GM18873 (cell line): ENCODE data around the gene HNRNPK.

Experiments
- ATAC-seq: cut with Tn5 transposase; IDR thresholded peaks from one replicate; pipeline ENCODE4 v1.9.1; 2021; ENCODE audit warnings: mild to moderate bottlenecking, moderate library complexity, moderate number of reproducible peaks; ENCODE audit not compliant: unreplicated experiment, low FRiP score

HNRNPK gene

DNA sequence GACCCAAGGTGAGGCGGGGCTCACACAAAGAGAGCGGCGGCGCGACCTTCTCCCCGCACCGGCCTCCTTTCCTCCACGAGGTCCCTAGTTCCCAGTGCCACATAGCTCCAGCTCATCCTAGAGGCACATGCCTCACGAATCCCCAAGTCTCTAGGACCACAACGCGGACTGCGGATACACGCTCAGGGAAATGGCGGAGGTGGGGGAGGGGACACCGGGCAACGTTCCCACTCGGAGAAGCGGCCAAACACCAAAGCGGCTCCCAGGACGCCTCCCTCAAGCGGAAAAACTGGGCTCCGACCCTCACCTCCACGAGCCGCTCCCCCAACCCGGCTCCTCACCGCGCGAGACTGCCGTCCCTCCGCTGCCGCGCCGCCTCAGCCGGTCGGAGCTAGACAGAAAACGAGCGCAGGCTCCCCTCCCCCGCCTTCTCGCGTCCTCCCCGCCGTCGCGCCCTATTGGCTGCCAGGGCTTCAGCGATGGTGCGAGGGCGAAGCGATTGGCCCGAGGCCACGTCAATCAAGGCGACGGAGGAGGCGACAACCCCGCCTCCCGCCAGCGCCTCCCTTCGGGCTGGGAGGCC, at the start of gene HNRNPK:
Gene HNRNPK, minus strand, starts transcription at position 404 of the 583 bp plus-strand sequence. CDS start 1,963 bp downstream, outside the sequence.
- ATAC-seq, result peak; percentile 83

DNA sequence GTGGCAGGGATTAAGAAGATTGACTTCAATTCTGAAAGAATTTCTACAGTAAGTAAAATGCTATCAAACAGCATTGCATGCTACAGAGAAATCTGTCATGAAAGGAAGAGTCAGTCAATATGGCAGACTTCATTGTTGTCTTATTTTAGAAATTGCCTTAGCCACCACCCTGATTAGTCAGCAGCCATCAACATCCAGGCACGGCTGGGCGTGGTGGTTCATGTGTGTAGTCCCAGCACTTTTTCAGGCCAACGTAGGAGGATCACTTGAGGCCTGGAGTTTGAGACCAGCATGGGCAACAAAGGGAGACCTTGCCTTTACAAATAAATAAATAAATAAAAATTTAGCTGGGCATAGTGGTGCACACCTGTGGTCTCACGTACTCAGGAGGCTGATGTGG, 47.2 kb upstream of the HNRNPK start:
- ATAC-seq, result no peak

DNA sequence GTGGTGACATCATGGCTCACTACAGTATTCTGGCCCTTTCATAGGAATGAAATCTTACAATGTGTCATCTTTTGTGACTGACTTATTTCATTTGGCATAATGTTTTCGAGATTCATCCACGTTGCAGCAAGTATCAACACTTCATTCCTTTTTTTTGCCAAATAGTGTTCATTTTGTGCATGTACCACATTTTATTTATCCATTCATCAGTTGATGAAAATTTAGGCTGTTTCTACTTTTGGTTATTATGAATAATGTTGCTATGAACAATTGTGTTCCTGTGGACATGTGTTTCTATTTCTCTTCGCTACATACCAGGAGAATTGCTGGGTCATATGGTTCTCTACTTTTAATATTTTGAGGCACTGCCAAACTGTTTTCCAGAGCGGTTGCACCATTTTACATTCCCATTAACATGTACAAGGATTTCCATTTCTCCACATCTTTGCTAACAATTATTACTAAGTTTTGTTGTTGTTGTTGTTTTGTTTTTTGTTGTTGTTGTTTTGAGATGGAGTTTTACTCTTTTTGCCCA, 44.1 kb upstream of the HNRNPK start:
- no peak for ATAC-seq

DNA sequence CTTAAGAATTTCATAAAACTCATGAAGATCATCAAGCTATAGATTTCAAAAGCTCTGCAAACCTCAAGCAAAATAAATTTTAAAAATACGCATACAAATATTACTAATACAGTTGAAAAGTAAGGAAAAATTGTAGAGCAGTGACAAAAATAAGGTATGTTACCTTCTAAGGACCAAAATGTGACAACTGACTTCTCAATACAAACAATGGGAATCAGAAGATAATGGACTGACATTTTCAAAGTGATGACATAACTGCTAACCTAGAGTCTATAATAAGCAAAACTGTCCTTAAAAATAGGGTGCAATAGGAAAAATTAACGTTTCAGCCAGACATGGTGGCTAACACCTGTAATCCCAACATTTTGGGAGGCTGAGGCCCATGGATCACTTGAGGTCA, 27.6 kb upstream of the HNRNPK start:
- ATAC-seq, result no peak

DNA sequence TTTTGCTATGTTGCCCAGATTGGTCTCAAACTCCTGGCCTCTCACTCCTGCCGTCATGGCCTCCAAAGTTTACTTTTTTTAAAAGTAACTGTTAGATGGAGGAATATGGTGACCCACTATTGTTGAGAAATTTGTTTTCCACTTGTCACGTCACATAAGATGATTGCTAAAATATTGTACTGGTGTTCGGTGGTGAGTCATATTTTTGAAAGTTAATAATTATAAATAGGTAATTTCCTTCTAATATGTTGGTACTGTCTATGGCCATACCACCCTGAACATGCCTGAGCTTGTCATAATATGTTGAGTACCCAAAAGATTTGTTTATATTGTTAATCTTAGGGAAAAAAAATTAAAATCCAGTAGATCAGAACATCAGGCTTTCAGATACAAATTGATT, 23.2 kb upstream of the HNRNPK start:
- no peak for ATAC-seq

DNA sequence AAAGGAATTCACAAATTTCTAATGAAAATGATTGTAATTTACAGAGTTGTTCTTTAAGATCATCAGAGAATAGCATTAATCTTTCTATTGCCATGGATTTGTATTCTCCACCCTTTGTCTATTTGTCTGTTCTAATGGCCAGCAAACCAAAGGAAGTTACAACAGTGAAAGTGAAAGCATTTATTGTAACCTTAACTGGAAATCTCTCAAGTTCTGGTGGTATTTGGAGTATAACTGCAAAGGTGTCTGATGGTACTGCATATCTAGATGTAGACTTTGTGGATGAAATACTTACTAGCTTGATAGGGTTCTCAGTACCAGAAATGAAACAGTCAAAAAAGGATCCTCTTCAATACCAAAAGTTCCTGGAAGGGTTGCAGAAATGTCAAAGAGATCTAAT, 22.3 kb upstream of the HNRNPK start:
- no peak for ATAC-seq

DNA sequence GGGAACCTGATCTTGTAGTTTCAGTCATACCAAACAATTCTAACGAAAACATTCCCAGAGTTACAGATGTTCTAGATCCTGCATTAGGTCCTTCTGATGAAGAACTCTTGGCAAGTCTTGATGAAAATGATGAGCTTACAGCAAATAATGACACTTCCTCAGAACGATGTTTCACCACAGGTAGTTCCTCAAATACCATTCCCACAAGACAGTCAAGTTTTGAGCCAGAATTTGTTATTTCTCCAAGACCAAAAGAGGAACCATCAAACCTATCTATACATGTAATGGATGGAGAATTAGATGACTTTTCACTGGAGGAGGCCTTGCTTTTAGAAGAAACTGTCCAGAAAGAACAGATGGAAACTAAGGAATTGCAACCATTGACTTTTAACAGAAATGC, 21.6 kb upstream of the HNRNPK start:
- no peak for ATAC-seq

DNA sequence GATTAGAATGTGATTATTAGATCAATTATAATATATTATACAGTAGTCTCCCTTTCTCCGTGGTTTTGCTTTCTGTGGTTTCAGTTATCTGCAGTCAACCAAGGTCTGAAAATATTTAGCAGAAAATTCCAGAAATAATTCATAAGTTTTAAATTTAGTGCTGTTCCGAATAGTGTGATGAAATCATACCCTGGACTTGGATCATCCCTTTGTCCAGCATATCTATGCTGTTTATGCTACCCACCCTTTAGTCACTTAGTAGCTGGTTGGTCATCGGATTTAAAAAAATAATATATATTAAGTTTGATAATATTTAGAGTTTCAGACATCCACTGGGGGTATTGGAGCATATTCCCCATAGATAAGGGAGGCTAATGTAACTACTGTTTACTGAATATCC, 20.2 kb upstream of the HNRNPK start:
- ATAC-seq, result no peak

DNA sequence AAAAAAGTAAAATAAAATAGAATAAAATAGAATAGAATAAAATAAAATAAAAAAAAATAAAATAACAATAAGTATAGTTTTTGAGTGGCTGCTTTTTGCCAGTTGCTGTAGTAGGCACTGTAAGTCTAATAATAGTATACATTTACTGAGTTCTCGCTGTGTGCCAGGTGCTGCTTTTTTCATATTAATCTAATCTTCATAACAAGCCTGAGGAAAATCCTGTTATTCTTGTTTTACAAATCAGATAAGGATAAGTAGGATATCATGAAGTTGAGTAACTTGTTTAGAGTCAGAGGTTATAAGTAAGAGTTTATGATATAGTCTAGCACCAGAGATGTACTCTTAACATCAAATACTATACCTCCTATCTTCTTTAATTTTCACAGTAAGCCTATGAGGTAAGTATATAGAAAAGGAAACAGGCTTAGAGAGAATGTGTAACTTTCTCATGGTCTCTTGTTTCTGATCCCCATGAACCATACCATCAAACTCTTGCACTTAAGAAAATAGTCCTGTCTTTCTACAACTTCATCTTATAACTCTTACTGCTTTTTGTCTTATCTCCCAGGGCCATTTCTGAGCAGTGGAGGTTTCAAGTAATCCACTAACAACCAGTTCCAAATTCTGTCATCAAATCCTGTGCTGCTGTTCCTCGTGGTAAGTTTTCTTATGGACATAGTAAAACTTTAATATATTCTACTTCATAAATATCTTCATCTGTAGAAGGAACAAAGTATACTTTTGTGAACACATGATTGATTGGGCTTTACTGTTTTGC, 19.3 kb upstream of the HNRNPK start:
- ATAC-seq, result no peak

DNA sequence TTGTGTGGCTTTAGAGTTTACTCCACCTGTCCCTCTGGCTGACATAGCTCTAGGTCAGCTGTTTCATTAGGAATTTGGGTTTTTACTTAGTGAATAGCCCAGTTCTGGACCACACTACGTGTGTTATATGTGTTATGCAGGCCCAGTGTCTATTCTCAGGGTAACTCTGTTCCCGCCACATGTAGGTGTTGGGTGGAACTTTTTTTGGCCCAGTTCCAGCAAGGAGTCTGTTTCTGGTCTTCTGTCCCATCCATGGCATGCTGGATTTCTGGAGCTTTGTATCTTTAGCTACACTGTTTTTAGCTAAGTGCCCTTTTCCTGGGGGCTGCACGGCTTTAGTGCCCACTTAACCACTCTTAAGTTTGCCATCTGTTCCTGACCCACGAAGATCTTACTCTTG, 16.1 kb upstream of the HNRNPK start:
- no peak for ATAC-seq

DNA sequence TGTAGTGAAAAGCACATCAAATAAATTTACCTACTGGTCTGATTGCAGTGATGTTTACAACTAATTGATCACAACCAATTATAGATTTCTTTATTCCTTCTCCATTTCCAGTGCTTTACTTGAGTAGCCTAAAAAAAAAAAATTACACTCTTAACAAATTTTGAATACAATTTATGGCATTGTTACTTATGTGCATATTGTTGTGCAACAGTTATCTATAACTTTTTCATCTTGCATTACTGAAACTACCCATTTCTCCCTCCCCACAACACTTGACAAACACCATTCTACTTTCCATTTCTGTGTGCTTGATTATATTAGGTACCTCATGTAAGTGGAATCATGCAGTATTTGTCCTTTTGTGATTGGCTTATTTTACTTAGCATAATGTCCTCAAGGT, 12.9 kb upstream of the HNRNPK start:
- ATAC-seq, result no peak

DNA sequence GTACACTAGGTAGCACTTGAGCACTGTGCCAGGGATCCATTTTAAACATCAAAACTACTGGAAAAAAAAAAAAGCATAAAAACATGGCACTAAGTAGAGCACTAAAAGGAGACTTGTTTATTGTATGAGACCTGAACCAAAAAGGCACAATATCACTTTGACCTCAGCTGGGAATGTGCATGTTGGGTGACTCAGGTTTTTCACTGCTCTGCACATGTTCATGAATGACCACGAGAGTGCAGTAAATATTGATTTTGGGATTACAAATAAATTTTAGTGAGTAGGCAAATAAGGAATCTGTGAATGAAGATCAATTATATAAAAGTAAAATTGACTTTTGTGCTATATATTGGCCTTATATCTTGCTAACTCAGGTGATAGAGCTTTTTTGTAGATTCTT, 12.4 kb upstream of the HNRNPK start:
- ATAC-seq, result no peak

DNA sequence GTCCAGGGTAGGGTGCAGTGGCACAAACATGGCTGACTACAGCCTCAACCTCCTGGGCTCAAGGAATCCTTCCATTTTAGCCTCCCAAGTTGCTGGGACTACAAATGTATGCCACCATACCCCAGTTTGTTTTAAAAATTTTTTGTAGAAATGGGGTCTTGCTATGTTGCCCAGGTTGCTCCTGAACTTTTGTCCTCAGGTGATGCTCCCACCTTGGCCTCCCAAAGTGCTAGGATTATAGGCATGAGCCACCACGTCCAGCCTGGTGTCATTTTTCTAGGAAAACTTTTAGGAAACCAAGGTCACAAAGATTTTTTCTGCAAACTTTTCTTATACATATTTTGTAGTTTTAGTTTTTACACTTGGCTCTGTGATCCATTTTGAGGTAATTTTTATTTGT, 11.3 kb upstream of the HNRNPK start:
- no peak for ATAC-seq

DNA sequence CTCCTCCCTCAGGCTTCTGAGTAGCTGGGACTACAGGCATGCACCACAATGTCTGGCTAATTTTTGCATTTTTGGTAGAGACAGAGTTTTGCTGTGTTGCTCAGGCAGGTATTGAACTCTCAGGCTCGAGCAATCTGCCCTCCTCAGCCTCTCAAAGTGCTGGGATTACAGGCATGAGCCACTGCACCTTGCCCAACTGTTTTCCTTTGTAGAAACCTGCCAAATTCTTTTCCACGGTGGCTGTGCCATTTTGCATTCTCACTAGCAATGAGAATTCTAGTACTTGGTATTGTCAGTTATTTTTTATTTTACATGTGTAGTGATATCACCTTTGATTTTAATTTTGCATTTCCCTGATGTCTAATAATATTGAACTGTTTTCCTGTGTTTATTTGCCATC, 8.4 kb upstream of the HNRNPK start:
- ATAC-seq, result no peak

DNA sequence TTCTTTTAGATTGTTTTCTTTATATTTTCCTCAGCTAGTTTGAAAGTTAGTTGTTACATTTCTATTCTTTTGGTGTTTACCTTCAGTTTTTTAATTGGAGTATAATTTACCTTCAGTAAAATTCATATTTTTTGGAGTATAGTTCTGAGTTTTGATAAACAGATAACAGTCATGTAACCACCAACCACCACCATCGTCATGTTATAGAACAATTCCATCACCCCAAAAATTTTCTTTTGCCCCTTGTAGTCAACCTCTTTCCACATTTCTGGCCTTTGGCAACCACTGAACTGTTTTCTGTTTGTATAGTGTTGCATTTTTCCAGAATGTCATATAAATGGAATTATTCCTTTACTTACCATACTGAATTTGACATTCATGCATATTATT, 7.4 kb upstream of the HNRNPK start:
- no peak for ATAC-seq

DNA sequence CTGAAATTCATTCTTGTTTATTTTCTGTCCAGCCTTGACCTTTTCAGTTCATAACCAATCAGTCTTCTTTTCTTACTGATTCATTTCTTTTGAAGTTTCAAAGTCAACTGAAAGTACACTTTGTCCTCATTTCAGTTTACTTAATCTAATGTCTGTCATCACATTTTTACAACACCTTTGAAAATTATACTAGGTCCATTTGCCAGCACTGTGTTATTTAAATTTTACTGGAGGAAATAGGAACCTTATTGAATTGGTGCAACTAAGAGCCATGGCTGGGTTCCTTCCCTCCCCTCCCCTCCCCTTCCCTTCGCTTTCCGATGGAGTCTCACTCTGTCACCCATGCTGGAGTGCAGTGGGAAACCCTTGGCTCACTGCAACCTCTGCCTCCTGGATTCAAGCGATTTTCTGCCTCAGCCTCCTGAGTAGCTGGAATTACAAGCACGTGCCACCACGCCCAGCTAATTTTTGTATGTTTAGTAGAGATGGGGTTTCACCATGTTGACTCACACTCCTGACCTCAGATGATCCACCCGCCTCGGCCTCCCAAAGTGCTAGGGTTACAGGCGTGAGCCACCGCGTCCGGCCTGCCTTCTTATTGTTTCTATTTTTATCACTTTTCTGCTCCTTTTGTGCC, 6.9 kb upstream of the HNRNPK start:
- ATAC-seq, result no peak

DNA sequence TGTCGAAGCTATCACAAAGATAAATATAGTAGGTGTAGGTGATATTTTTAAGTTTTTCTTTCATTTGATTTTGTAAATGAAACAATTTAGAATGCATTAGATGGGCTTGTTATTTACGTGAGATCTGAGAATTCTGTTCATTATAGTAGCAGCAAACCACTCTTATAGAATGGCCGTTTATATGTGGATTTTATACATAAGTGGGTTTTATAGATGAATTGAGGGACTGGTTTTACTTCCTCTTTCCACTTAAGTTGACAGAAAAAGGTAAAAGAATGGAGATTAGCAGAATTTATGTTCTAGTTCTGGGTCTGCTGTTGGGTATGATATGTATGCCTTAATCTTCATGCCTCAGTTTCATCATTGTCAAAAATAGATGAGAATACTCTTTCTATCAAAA, 6.2 kb upstream of the HNRNPK start:
- no peak for ATAC-seq

DNA sequence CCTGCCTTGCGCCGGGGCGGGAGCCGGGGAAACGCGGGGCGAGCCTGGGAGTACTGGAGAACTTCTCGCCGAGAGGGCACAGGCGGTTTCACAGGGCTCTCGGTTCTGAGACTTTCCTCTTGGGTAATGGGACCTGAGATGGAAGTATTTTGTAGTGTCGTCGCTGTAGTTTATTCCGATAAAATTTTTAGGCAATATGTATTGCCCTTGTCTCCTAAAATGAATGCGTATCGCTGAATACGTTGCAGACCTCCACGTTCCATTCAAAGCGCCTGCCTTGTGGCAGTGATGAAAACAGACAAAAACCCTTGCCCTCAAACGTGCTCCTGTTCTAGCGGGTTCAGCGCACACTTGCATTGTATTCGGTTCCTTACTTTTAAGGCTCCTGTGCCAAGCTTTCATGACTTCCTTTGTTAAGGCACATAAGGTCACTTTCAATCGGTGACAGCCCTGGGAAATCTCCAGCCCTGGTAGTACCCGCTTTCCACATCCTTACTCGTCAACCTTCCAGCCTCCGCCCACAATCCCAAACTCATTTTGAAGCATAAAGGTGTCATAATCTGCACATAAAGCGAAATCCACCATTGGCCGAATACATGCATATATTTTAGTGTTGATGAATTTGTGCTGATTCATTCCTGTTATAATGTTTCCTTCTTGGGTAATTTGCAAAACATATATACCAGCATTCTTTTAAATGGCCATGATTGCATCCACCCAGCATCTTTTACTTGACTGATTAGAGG, 1.3 kb upstream of the HNRNPK start:
- peak; percentile 19 for ATAC-seq

DNA sequence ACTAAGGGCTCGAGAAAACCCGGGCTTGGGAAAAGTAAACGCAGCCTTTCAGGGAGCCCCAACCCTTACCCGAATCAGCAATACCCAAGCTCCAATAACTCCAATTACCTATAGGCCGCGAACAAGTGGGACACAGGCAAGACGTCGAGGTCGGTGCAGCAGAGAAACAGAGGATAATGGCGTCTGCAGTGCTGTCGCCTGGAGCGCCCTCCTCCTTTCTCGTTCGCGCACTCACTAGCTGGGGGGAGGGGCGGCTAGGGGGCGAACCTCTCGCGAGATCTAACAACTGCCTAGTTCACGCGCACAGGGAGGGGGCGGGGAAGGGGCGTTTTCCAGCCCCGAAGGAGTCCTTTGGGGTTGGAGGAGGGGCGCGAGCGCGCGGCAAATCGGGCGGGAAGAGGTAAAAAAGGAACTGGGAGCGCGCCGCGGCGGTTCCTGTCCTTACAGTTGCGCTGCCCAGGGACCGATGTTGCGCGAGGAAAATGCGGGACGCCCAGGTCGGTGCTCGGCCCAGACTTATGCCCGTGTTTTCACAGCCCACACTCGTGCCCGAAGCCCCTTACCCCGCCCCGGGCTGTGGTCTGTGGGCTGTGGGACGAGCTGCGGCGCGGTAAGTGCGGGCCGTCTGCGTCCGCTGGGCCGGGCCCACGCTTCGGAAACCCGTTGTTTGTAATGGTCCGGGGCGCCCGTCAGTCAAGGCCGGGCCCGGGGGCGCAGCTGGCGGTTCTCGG, 545 bp upstream of the HNRNPK start, which contains the start of gene RMI1:
Gene RMI1, plus strand, starts transcription at position 411 of the 731 bp plus-strand sequence. CDS start 20,182 bp downstream, outside the sequence.
- ATAC-seq, result peak; percentile 67
